NCI-H1930 (cell line): ENCODE results near the gene CHRNA5.
A peak's percentile ranks its signal among the peaks of the same experiment; 100 is the strongest.

Experiments used
- DNase-seq, 2 experiments: peaks; one replicate each; lab custom pipeline; 2025; lab: John Stamatoyannopoulos, UW

Gene CHRNA5

GRCh38 chr15:78640527-78641101 is 75.3 kb downstream of the CHRNA5 start:
- DNase-seq: peak in 1 of 2 experiments; percentile 31

GRCh38 chr15:78641102-78641748 is 75.9 kb downstream of the CHRNA5 start, which contains the start of gene CHRNB4:
TSS of gene CHRNB4 (minus strand) at chr15:78641210. CDS start at chr15:78641133, 77 bp downstream.
- peak in 1 of 2 experiments; percentile 31 for DNase-seq

- no peak for DNase-seq
Observed at GRCh38 chr15:78641749-78642275, 76.5 kb downstream of the CHRNA5 start.

GRCh38 chr15:78642331-78642730 is 77.0 kb downstream of the CHRNA5 start:
- DNase-seq: no peak
